MM.1S (cell line): ENCODE results near the gene MYBPC3.

Experiments
- DNase-seq: peaks from one replicate; pipeline ENCODE4 v3.0.0-alpha.2; 2015
- H2AFZ ChIP-seq: fragments of 300-600 bp; sonication (generic); 2 replicates; pipeline ENCODE4 v1.6.0; 2016; ENCODE audit warnings: antibody characterized with exemption, low read length
- H3F3A ChIP-seq: fragments of 300-600 bp; sonication (generic); 2 replicates; pipeline ENCODE4 v1.6.1; 2016; ENCODE audit warnings: mild to moderate bottlenecking, antibody characterized with exemption, low read length, moderate library complexity, mixed read lengths; ENCODE audit not compliant: insufficient read depth
- H3K27ac ChIP-seq: fragments of 300-600 bp; sonication (generic); 2 replicates; pipeline ENCODE4 v1.5.1; 2016; ENCODE audit warnings: mild to moderate bottlenecking, low read length
- H3K27me3 ChIP-seq: fragments of 300-600 bp; sonication (generic); replicated peaks from 2 replicates; pipeline ENCODE4 v1.6.0; 2016; ENCODE audit warnings: low read length; ENCODE audit not compliant: insufficient read depth
- H3K36me3 ChIP-seq: fragments of 300-600 bp; sonication (generic); replicated peaks from 2 replicates; pipeline ENCODE4 v1.6.1; 2016; ENCODE audit warnings: mild to moderate bottlenecking, low read length, mixed read lengths; ENCODE audit not compliant: insufficient read depth
- H3K4me1 ChIP-seq: fragments of 300-600 bp; sonication (generic); 2 replicates; pipeline ENCODE4 v1.6.1; 2016; ENCODE audit warnings: low read length, mixed read lengths
- H3K4me2 ChIP-seq: fragments of 300-600 bp; sonication (generic); 2 replicates; pipeline ENCODE4 v1.6.0; 2016; ENCODE audit warnings: low read depth, low read length
- H3K4me3 ChIP-seq: fragments of 300-600 bp; sonication (generic); 2 replicates; pipeline ENCODE4 v1.5.1; 2016; ENCODE audit warnings: low read length, mixed read lengths
- H3K79me2 ChIP-seq: fragments of 300-600 bp; sonication (generic); 2 replicates; pipeline ENCODE4 v1.6.1; 2016; ENCODE audit warnings: mixed run types, low read length, mixed read lengths
- H3K9ac ChIP-seq: fragments of 300-600 bp; sonication (generic); 2 replicates; pipeline ENCODE4 v1.6.1; 2016; ENCODE audit warnings: low read length, mixed read lengths
- H3K9me2 ChIP-seq: fragments of 300-600 bp; sonication (generic); replicated peaks from 2 replicates; pipeline ENCODE4 v1.6.1; 2016; ENCODE audit warnings: mild to moderate bottlenecking, low read length, mixed read lengths; ENCODE audit not compliant: insufficient read depth
- H3K9me3 ChIP-seq: fragments of 300-600 bp; sonication (generic); replicated peaks from 2 replicates; pipeline ENCODE4 v1.6.1; 2016; ENCODE audit warnings: mild to moderate bottlenecking, low read length, mixed read lengths; ENCODE audit not compliant: insufficient read depth
- H4K20me1 ChIP-seq: fragments of 300-600 bp; sonication (generic); 2 replicates; pipeline ENCODE4 v1.6.1; 2016; ENCODE audit warnings: mild to moderate bottlenecking, low read length, moderate library complexity, mixed read lengths; ENCODE audit not compliant: insufficient read depth
- EZH2 ChIP-seq: fragments of 300-600 bp; sonication (generic); optimal IDR thresholded peaks from 2 replicates; pipeline ENCODE3; 2017; ENCODE audit warnings: low read depth, mild to moderate bottlenecking, antibody characterized with exemption, low read length, mixed read lengths
- EZH2phosphoT487 ChIP-seq: fragments of 300-600 bp; sonication (generic); IDR thresholded peaks from 2 replicates; pipeline ENCODE4 v1.6.1; 2018; ENCODE audit warnings: antibody characterized with exemption, low read length
- TF ChIP-seq, protein P1 (sequence below): fragments of 300-600 bp; sonication (generic); IDR thresholded peaks from 2 replicates; pipeline ENCODE4 v1.5.1; 2016; ENCODE audit warnings: antibody characterized with exemption, low read length, mixed read lengths

MYBPC3 gene

GRCh38 chr11:47333886-47334443 is 18.5 kb downstream of the MYBPC3 start:
- no peaks in the 10 kb centered on the region for H3K27me3 ChIP-seq
- no peaks in the 10 kb centered on the region for H3K36me3 ChIP-seq
- H2AFZ ChIP-seq = no peak overlapping the region

DNA sequence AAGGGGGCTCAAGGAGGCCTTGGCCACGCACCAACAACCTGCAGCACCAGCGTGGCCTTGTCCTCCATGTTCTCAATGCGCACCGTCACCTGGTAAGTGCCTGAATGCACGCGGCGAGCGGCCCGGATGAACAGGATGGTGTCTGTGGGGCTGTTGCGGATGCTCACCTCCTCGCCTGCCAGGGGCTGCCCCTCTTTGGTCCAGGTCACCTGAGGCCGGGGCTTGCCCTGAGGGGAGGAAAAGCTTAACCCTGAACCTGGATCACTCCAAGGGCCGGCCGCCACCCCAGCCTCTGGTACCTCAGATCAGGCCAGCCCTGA is 19.0 kb downstream of the MYBPC3 start:
- Histone ChIP-seq H3K9ac (no peak overlapping the region), H3F3A (no peaks in the 10 kb centered on the region), H3K9me2 (no peaks in the 10 kb centered on the region), H3K27ac (no peak overlapping the region), H3K4me2 (no peak overlapping the region), H3K4me1 (no peaks in the 10 kb centered on the region), H3K36me3 (no peaks in the 10 kb centered on the region), H3K4me3 (no peak overlapping the region), H3K79me2 (no peaks in the 10 kb centered on the region), H4K20me1 (no peaks in the 10 kb centered on the region), H3K9me3 (no peaks in the 10 kb centered on the region), H2AFZ (no peak overlapping the region), H3K27me3 (no peaks in the 10 kb centered on the region)
- no peak for DNase-seq
- TF ChIP-seq EZH2phosphoT487 (no peak), EZH2 (no peak)
- TF ChIP-seq, protein P1, sequence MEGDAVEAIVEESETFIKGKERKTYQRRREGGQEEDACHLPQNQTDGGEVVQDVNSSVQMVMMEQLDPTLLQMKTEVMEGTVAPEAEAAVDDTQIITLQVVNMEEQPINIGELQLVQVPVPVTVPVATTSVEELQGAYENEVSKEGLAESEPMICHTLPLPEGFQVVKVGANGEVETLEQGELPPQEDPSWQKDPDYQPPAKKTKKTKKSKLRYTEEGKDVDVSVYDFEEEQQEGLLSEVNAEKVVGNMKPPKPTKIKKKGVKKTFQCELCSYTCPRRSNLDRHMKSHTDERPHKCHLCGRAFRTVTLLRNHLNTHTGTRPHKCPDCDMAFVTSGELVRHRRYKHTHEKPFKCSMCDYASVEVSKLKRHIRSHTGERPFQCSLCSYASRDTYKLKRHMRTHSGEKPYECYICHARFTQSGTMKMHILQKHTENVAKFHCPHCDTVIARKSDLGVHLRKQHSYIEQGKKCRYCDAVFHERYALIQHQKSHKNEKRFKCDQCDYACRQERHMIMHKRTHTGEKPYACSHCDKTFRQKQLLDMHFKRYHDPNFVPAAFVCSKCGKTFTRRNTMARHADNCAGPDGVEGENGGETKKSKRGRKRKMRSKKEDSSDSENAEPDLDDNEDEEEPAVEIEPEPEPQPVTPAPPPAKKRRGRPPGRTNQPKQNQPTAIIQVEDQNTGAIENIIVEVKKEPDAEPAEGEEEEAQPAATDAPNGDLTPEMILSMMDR = no peak

More at GRCh38 chr11:47333886-47334443, 18.5 kb downstream of the MYBPC3 start:
- Histone ChIP-seq H3K4me2 (no peak overlapping the region), H3K9me2 (no peaks in the 10 kb centered on the region), H4K20me1 (no peaks in the 10 kb centered on the region), H3K4me1 (no peaks in the 10 kb centered on the region), H3K4me3 (no peak overlapping the region), H3K27ac (no peak overlapping the region), H3K9me3 (no peaks in the 10 kb centered on the region), H3F3A (no peaks in the 10 kb centered on the region), H3K9ac (no peak overlapping the region), H3K79me2 (no peaks in the 10 kb centered on the region)
- no peak for TF ChIP-seq EZH2phosphoT487
- TF ChIP-seq, protein P1 = no peak
- TF ChIP-seq EZH2 = no peak
- no peak for DNase-seq

DNA sequence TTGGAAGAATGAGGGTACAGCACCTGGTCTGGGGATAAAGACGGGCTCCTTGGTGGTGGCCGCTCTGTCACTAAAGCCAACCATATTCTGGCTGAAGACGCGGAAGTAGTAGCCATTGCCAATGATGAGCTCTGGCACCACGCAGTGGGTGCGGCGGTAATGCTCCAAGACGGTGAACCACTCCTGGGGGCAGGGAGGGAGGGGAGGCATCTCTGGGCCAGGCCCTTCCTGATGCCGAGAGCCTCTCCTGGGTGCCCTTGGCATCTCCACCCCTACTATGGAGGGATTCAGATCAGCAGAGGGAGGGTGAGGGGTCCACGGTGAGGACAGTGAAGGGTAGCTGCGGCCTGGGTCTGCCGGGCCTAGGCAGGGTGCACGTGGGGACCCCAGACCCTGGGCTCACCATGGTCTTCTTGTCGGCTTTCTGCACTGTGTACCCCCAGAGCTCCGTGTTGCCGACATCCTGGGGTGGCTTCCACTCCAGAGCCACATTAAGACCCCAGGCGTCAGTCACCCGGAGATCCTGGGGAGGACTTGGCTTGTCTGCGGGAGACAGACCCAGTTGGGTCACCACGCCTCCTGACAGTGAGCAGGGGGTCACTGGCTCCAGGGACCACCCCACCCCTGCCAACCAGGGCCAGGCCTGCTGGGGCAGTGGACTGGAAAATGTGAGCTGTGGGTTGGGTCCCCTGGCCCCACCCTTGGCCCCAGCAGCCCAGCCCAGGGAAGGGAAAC is 19.5 kb downstream of the MYBPC3 start:
- no peaks in the 10 kb centered on the region for H3K9me3 ChIP-seq
- H4K20me1 ChIP-seq = no peaks in the 10 kb centered on the region
- no peak overlapping the region for H2AFZ ChIP-seq
- no peaks in the 10 kb centered on the region for H3K4me1 ChIP-seq
- no peaks in the 10 kb centered on the region for H3K36me3 ChIP-seq
- H3K9me2 ChIP-seq = no peaks in the 10 kb centered on the region
- no peak overlapping the region for H3K27ac ChIP-seq
- DNase-seq = no peak
- H3K4me3 ChIP-seq = no peak overlapping the region
- H3K27me3 ChIP-seq = no peaks in the 10 kb centered on the region
- H3K4me2 ChIP-seq = no peak overlapping the region
- TF ChIP-seq EZH2phosphoT487 (no peak), EZH2 (no peak)
- TF ChIP-seq, protein P1 = no peak
- H3F3A ChIP-seq = no peaks in the 10 kb centered on the region
- H3K9ac ChIP-seq = no peak overlapping the region
- no peaks in the 10 kb centered on the region for H3K79me2 ChIP-seq
